Measurements from ENCODE around the gene POLDIP2. TPM values are rescaled to one million over a fixed set of nuclear protein-coding genes. Genes with fewer than 3 reads are reported as not detected.

POLDIP2 gene
- total RNA-seq, 2 experiments from 2014 or later, result 74.6 to 76.5 TPM

- Mint-ChIP-seq H3K9me3 (no peaks in the 10 kb centered on the region), H3K27me3 (ENCODE audit: low read depth) (no peaks in the 10 kb centered on the region), H3K36me3 (ENCODE audit: low read depth) (peaks cover 15% of the 10 kb centered on the region), H3K4me3 (peak overlapping the region; percentile 81), H3K4me1 (ENCODE audit: low read depth) (peaks cover 24% of the 10 kb centered on the region), H3K27ac (peak overlapping the region; percentile 65)
- no peak for DNase-seq
- CTCF ChIA-PET, result interaction anchor here (1.1 to 1.2 kb wide), 2 partner anchors 17 to 67 kb away, joined by 4 to 6 read pairs; partner anchors contain the start of genes IFT20 and TNFAIP1
- intact Hi-C loops (cut with micrococcal nuclease), result loop anchor here (2.0 to 5.0 kb wide), 4 partner anchors 23 to 234 kb away; partner anchors contain the start of genes POLDIP2 and UNC119
Measured at GRCh38 chr17:28317966-28318758, 39.2 kb downstream of the POLDIP2 start.

- peaks cover 24% of the 10 kb centered on the region for H3K4me1 Mint-ChIP-seq (ENCODE audit: low read depth)
- H3K27ac Mint-ChIP-seq, result no peak overlapping the region
- peak overlapping the region; percentile 81 for H3K4me3 Mint-ChIP-seq
- CTCF ChIA-PET, result interaction anchor here (1.1 to 1.2 kb wide), 2 partner anchors 18 to 66 kb away, joined by 4 to 6 read pairs; partner anchors contain the start of genes IFT20 and TNFAIP1
- intact Hi-C loops (cut with micrococcal nuclease), result loop anchor here (5.0 kb wide), 3 partner anchors 40 to 235 kb away; partner anchors contain the start of genes POLDIP2 and UNC119
- DNase-seq, result no peak
- H3K27me3 Mint-ChIP-seq (ENCODE audit: low read depth), result no peaks in the 10 kb centered on the region
- H3K36me3 Mint-ChIP-seq (ENCODE audit: low read depth), result peaks cover 12% of the 10 kb centered on the region
- H3K9me3 Mint-ChIP-seq, result no peaks in the 10 kb centered on the region
Measured at GRCh38 chr17:28317099-28317965, 40.0 kb downstream of the POLDIP2 start.

- Mint-ChIP-seq H3K4me1 (ENCODE audit: low read depth) (peaks cover 19% of the 10 kb centered on the region), H3K4me3 (peak overlapping the region; percentile 5), H3K27ac (no peak overlapping the region), H3K27me3 (ENCODE audit: low read depth) (no peaks in the 10 kb centered on the region), H3K9me3 (no peaks in the 10 kb centered on the region), H3K36me3 (ENCODE audit: low read depth) (peaks cover 10% of the 10 kb centered on the region)
- no peak for DNase-seq
- CTCF ChIA-PET, result no interaction called here
- intact Hi-C loops (cut with micrococcal nuclease), result loop anchor here (5.0 kb wide), 3 partner anchors 41 to 236 kb away; partner anchors contain the start of genes POLDIP2 and UNC119
Measured at GRCh38 chr17:28315846-28316705, 41.3 kb downstream of the POLDIP2 start.

- Mint-ChIP-seq H3K4me3 (no peak overlapping the region), H3K4me1 (ENCODE audit: low read depth) (peaks cover 9% of the 10 kb centered on the region), H3K36me3 (ENCODE audit: low read depth) (no peaks in the 10 kb centered on the region), H3K27ac (no peak overlapping the region), H3K9me3 (no peaks in the 10 kb centered on the region), H3K27me3 (ENCODE audit: low read depth) (no peaks in the 10 kb centered on the region)
- intact Hi-C loops (cut with micrococcal nuclease), result no loop called here
- CTCF ChIA-PET, result no interaction called here
- DNase-seq, result no peak
Measured at GRCh38 chr17:28313841-28314240, 43.5 kb downstream of the POLDIP2 start.

- Mint-ChIP-seq H3K9me3 (no peaks in the 10 kb centered on the region), H3K27ac (no peak overlapping the region), H3K4me1 (ENCODE audit: low read depth) (no peaks in the 10 kb centered on the region), H3K36me3 (ENCODE audit: low read depth) (no peaks in the 10 kb centered on the region), H3K27me3 (ENCODE audit: low read depth) (peaks cover 20% of the 10 kb centered on the region), H3K4me3 (no peak overlapping the region)
- intact Hi-C loops (cut with micrococcal nuclease), result no loop called here
- CTCF ChIA-PET, result no interaction called here
- no peak for DNase-seq
Measured at GRCh38 chr17:28306954-28307401, 50.3 kb downstream of the POLDIP2 start.

- H3K4me1 Mint-ChIP-seq (ENCODE audit: low read depth), result peaks cover 16% of the 10 kb centered on the region
- no peaks in the 10 kb centered on the region for H3K36me3 Mint-ChIP-seq (ENCODE audit: low read depth)
- no peak overlapping the region for H3K27ac Mint-ChIP-seq
- peaks cover 2% of the 10 kb centered on the region for H3K27me3 Mint-ChIP-seq (ENCODE audit: low read depth)
- no peak overlapping the region for H3K4me3 Mint-ChIP-seq
- no peak for DNase-seq
- intact Hi-C loops (cut with micrococcal nuclease), result no loop called here
- CTCF ChIA-PET, result interaction anchor here (0.6 to 0.7 kb wide), 2 partner anchors 10 to 112 kb away, joined by 3 read pairs; no protein-coding TSS in a partner anchor
- H3K9me3 Mint-ChIP-seq, result no peaks in the 10 kb centered on the region
Measured at GRCh38 chr17:28298449-28298848, 58.9 kb downstream of the POLDIP2 start.

Small RNA genes lying within 50 kb of the gene (microRNA-seq; reads per million reads assigned to microRNA genes)
- 1.6 reads per million for gene MIR4723 (ENCODE audit: borderline microRNAs expressed, borderline replicate concordance)

Other genes with a start within 250 kb of the POLDIP2 start
- 10 to 100 TPM; 25.1 to 26.0 TPM for gene TMEM97, start 38.3 kb downstream of the POLDIP2 start, total RNA-seq
- gene IFT20, start 22.1 kb downstream of the POLDIP2 start, total RNA-seq, result 10 to 100 TPM; 17.9 to 18.1 TPM
- 10 to 100 TPM; 18.6 to 18.7 TPM for gene TNFAIP1, start 21.8 kb downstream of the POLDIP2 start, total RNA-seq
- gene SEBOX, start 7.7 kb upstream of the POLDIP2 start, total RNA-seq, result not detected
- gene VTN, start 12.8 kb upstream of the POLDIP2 start, total RNA-seq, result not detected
- gene SARM1, start 14.2 kb upstream of the POLDIP2 start, total RNA-seq, result 10 to 100 TPM; 11.7 to 12.3 TPM
- gene SLC46A1, start 48.7 kb upstream of the POLDIP2 start, total RNA-seq, result 1 to 10 TPM; 1.8 to 2.4 TPM
- gene SLC13A2, start 116.1 kb upstream of the POLDIP2 start, total RNA-seq, result not detected
- not detected for gene FOXN1, start 148.8 kb upstream of the POLDIP2 start, total RNA-seq
- gene UNC119, start 195.1 kb upstream of the POLDIP2 start, total RNA-seq, result 10 to 100 TPM; 48.6 to 50.3 TPM
- 10 to 100 TPM; 34.8 to 36.0 TPM for gene PIGS, start 214.0 kb upstream of the POLDIP2 start, total RNA-seq
- 10 to 100 TPM; 65.6 to 66.2 TPM for gene ALDOC, start 219.4 kb upstream of the POLDIP2 start, total RNA-seq
- 100 to 1,000 TPM; 210 to 216 TPM for gene SPAG5, start 241.5 kb upstream of the POLDIP2 start, total RNA-seq